K562 (cell line): ENCODE results near the gene GATA6. TPM values are rescaled to one million over a fixed set of nuclear protein-coding genes. Genes with fewer than 3 reads are reported as not detected.

Experiments
- BHLHE40 ChIP-seq: IDR thresholded peaks from 2 replicates; pipeline ENCODE4 v1.6.1; 2011; ENCODE audit warnings: low read length, improper control_type of control experiment
- EZH2 ChIP-seq: IDR thresholded peaks from 2 replicates; pipeline ENCODE4 v1.6.1; 2012; ENCODE audit warnings: low read depth, mild to moderate bottlenecking, inconsistent platforms, low read length, borderline replicate concordance
- KHSRP ChIP-seq: fragments of 450-650 bp; IDR thresholded peaks from 2 replicates; pipeline ENCODE4 v1.6.1; 2017
- MEIS2 ChIP-seq: fragments of 450-650 bp; IDR thresholded peaks from 2 replicates; pipeline ENCODE4 v1.6.1; 2014; ENCODE audit warnings: mild to moderate bottlenecking; ENCODE audit not compliant: partially characterized antibody
- NR2C2 ChIP-seq, 2 experiments: fragments of 200-800 bp in 1 of 2; sonication (Bioruptor generic) in 1 of 2; sonication (generic) in 1 of 2; formaldehyde crosslinking in 1 of 2; IDR thresholded peaks; 2 replicates each; pipeline versions ENCODE4 v1.6.1 to v1.8.0; 2016 to 2022; ENCODE audit warnings: mild to moderate bottlenecking in 1 of 2, missing compliant biosample characterization in 1 of 2, missing genetic modification characterization in 1 of 2, missing genetic modification reagents in 1 of 2
- PYGO2 ChIP-seq: fragments of 450-650 bp; IDR thresholded peaks from 2 replicates; pipeline ENCODE4 v1.6.1; 2016; ENCODE audit warnings: mild to moderate bottlenecking, missing genetic modification characterization, moderate library complexity, missing compliant biosample characterization
- STAG1 ChIP-seq: sonication (generic); formaldehyde crosslinking; IDR thresholded peaks from 2 replicates; pipeline ENCODE4 v1.5.0; 2020; ENCODE audit warnings: missing genetic modification reagents, borderline replicate concordance
- TEAD4 ChIP-seq, 2 experiments: sonication (generic) in 1 of 2; formaldehyde crosslinking in 1 of 2; IDR thresholded peaks; 2 replicates each; pipeline versions ENCODE4 v1.6.1 to v1.8.0; 2012 to 2022; ENCODE audit warnings: borderline replicate concordance in 1 of 2, inconsistent platforms in 1 of 2, low read length in 1 of 2, mild to moderate bottlenecking in 1 of 2, missing genetic modification reagents in 1 of 2
- ZBTB1 ChIP-seq: sonication (generic); formaldehyde crosslinking; IDR thresholded peaks from 2 replicates; pipeline ENCODE4 v1.8.1; 2023; ENCODE audit warnings: missing genetic modification reagents, low read depth, mild to moderate bottlenecking, borderline replicate concordance
- ZNF507 ChIP-seq: conservative IDR thresholded peaks from 2 replicates; pipeline ENCODE4 v1.6.1; 2017; ENCODE audit warnings: missing genetic modification characterization, missing compliant biosample characterization
- polyA plus RNA-seq, 8 experiments: library from polyadenylated mRNA; depleted of rRNA in 4 of 8; stranded (reverse) in 5 of 8; unstranded in 3 of 8; fragments of >200 nt; fragmentation: Nextera tagmentation in 2 of 8; fragmentation: Illumina TruSeq in 1 of 8; extraction: Ambion mirVana in 2 of 8; extraction: Trizol in 1 of 8; gene quantifications; 2 replicates each; pipeline versions ENCODE4 v1.2.1 to v1.2.3, GENCODE V29; 2011 to 2014; ENCODE audit warnings: inconsistent platforms in 1 of 8, missing spikeins in 1 of 8
- total RNA-seq, 7 experiments: library from RNA; depleted of rRNA in 6 of 7; stranded (reverse); fragments of >200 nt in 6 of 7; fragmentation: Illumina TruSeq in 2 of 7; extraction: Trizol in 2 of 7; gene quantifications; 2 replicates each; pipeline versions ENCODE4 v1.2.1 to v1.2.3, GENCODE V29; 2011 to 2021; ENCODE audit warnings: low replicate concordance in 1 of 7
- TF ChIP-seq, protein P1 (sequence below): fragments of 450-650 bp; IDR thresholded peaks from 2 replicates; pipeline ENCODE4 v1.6.1; 2016; ENCODE audit warnings: mild to moderate bottlenecking, moderate library complexity
- TF ChIP-seq, protein P2 (sequence below): sonication (generic); formaldehyde crosslinking; IDR thresholded peaks from 2 replicates; pipeline ENCODE4 v1.8.0; 2022; ENCODE audit warnings: missing genetic modification reagents, mild to moderate bottlenecking, moderate library complexity, borderline replicate concordance
- TF ChIP-seq, protein P3 (sequence below): fragments of 450-650 bp; IDR thresholded peaks from 2 replicates; pipeline ENCODE4 v1.6.1; 2014; ENCODE audit warnings: low read depth, mild to moderate bottlenecking, moderate library complexity, borderline replicate concordance

Gene GATA6
- total and polyA plus RNA-seq, 9 of the 15 experiments (the other 6 are each of a cell fraction or from before 2014, with no cell fraction given) = 0.01 to 0.24 (median 0.16) TPM; not detected in 5

DNA sequence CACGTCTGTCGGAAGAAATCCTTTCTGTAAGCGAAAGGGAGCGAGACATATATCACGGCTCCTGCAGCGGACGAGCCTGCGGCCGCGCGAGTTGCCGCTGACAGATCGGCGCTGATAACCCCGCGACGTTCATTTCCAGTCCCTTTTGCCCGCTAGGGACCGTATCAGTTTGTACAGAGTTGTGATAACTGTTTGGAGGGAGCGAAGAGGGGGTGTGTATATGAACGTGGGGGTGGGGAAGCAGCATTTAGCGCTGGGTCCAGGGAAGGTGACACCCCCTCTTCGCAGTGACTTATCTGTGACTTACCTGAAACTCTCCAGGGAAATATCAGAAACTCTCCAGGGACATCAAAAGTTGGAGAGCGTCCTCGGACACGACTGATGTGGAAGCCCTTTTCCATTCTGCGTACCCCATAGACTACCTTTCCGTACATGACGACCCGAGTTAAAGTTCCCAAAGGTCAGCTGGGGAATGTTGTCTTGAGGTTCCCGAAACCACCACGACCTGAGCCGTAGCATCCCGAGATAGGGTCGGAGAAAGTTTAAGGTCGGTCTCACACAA, 948 bp upstream of the GATA6 start (continued):
- TF ChIP-seq, protein P1, sequence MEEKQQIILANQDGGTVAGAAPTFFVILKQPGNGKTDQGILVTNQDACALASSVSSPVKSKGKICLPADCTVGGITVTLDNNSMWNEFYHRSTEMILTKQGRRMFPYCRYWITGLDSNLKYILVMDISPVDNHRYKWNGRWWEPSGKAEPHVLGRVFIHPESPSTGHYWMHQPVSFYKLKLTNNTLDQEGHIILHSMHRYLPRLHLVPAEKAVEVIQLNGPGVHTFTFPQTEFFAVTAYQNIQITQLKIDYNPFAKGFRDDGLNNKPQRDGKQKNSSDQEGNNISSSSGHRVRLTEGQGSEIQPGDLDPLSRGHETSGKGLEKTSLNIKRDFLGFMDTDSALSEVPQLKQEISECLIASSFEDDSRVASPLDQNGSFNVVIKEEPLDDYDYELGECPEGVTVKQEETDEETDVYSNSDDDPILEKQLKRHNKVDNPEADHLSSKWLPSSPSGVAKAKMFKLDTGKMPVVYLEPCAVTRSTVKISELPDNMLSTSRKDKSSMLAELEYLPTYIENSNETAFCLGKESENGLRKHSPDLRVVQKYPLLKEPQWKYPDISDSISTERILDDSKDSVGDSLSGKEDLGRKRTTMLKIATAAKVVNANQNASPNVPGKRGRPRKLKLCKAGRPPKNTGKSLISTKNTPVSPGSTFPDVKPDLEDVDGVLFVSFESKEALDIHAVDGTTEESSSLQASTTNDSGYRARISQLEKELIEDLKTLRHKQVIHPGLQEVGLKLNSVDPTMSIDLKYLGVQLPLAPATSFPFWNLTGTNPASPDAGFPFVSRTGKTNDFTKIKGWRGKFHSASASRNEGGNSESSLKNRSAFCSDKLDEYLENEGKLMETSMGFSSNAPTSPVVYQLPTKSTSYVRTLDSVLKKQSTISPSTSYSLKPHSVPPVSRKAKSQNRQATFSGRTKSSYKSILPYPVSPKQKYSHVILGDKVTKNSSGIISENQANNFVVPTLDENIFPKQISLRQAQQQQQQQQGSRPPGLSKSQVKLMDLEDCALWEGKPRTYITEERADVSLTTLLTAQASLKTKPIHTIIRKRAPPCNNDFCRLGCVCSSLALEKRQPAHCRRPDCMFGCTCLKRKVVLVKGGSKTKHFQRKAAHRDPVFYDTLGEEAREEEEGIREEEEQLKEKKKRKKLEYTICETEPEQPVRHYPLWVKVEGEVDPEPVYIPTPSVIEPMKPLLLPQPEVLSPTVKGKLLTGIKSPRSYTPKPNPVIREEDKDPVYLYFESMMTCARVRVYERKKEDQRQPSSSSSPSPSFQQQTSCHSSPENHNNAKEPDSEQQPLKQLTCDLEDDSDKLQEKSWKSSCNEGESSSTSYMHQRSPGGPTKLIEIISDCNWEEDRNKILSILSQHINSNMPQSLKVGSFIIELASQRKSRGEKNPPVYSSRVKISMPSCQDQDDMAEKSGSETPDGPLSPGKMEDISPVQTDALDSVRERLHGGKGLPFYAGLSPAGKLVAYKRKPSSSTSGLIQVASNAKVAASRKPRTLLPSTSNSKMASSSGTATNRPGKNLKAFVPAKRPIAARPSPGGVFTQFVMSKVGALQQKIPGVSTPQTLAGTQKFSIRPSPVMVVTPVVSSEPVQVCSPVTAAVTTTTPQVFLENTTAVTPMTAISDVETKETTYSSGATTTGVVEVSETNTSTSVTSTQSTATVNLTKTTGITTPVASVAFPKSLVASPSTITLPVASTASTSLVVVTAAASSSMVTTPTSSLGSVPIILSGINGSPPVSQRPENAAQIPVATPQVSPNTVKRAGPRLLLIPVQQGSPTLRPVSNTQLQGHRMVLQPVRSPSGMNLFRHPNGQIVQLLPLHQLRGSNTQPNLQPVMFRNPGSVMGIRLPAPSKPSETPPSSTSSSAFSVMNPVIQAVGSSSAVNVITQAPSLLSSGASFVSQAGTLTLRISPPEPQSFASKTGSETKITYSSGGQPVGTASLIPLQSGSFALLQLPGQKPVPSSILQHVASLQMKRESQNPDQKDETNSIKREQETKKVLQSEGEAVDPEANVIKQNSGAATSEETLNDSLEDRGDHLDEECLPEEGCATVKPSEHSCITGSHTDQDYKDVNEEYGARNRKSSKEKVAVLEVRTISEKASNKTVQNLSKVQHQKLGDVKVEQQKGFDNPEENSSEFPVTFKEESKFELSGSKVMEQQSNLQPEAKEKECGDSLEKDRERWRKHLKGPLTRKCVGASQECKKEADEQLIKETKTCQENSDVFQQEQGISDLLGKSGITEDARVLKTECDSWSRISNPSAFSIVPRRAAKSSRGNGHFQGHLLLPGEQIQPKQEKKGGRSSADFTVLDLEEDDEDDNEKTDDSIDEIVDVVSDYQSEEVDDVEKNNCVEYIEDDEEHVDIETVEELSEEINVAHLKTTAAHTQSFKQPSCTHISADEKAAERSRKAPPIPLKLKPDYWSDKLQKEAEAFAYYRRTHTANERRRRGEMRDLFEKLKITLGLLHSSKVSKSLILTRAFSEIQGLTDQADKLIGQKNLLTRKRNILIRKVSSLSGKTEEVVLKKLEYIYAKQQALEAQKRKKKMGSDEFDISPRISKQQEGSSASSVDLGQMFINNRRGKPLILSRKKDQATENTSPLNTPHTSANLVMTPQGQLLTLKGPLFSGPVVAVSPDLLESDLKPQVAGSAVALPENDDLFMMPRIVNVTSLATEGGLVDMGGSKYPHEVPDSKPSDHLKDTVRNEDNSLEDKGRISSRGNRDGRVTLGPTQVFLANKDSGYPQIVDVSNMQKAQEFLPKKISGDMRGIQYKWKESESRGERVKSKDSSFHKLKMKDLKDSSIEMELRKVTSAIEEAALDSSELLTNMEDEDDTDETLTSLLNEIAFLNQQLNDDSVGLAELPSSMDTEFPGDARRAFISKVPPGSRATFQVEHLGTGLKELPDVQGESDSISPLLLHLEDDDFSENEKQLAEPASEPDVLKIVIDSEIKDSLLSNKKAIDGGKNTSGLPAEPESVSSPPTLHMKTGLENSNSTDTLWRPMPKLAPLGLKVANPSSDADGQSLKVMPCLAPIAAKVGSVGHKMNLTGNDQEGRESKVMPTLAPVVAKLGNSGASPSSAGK = no peak
- TF ChIP-seq, protein P2, sequence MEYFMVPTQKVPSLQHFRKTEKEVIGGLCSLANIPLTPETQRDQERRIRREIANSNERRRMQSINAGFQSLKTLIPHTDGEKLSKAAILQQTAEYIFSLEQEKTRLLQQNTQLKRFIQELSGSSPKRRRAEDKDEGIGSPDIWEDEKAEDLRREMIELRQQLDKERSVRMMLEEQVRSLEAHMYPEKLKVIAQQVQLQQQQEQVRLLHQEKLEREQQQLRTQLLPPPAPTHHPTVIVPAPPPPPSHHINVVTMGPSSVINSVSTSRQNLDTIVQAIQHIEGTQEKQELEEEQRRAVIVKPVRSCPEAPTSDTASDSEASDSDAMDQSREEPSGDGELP (CRISPR knock-in tag) = 0 out of 2 replicates have a peak, but pooled peaks have one; percentile 19
- TF ChIP-seq TEAD4 (IDR thresholded peaks at IDR 0.05; ENCODE audit: low read length) (no peak), TEAD4 (CRISPR knock-in tag; IDR thresholded peaks at IDR 0.05; ENCODE audit: borderline replicate concordance) (no peak), ZBTB1 (CRISPR knock-in tag) (no peak), KHSRP (no peak), EZH2 (peak; percentile 97), PYGO2 (tag) (no peak), ZNF507 (no peak), NR2C2 (CRISPR knock-in tag; IDR thresholded peaks at IDR 0.05) (no peak), NR2C2 (tag; IDR thresholded peaks at IDR 0.05) (peak; percentile 30; the same call in 1 of the 2 replicates), BHLHE40 (0 out of 2 replicates have a peak, but pooled peaks have one; percentile 4), MEIS2 (peak; percentile 81), STAG1 (CRISPR knock-in tag) (no peak)
- TF ChIP-seq, protein P3, sequence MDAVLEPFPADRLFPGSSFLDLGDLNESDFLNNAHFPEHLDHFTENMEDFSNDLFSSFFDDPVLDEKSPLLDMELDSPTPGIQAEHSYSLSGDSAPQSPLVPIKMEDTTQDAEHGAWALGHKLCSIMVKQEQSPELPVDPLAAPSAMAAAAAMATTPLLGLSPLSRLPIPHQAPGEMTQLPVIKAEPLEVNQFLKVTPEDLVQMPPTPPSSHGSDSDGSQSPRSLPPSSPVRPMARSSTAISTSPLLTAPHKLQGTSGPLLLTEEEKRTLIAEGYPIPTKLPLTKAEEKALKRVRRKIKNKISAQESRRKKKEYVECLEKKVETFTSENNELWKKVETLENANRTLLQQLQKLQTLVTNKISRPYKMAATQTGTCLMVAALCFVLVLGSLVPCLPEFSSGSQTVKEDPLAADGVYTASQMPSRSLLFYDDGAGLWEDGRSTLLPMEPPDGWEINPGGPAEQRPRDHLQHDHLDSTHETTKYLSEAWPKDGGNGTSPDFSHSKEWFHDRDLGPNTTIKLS = no peak
